T-helper 1 cell treated with Interleukin-12 subunit alpha and Interleukin-12 subunit beta and Interleukin-4 antibody, amounts not matched to agents 30 μg/mL and 1 μg/mL, for 36 hours (primary cell): ENCODE data around the gene SP9.

ENCODE experiments used
- H3K27ac Mint-ChIP-seq: one replicate; pipeline ENCODE4 v1.8.0; 2021; ENCODE audit warnings: mild to moderate bottlenecking, mixed read lengths
- H3K27me3 Mint-ChIP-seq: one replicate; pipeline ENCODE4 v1.8.0; 2021; ENCODE audit warnings: low read depth, mixed read lengths
- H3K36me3 Mint-ChIP-seq: one replicate; pipeline ENCODE4 v1.8.0; 2021; ENCODE audit warnings: low read depth, mixed read lengths
- H3K4me1 Mint-ChIP-seq: one replicate; pipeline ENCODE4 v1.8.0; 2021; ENCODE audit warnings: low read depth, mixed read lengths
- H3K4me3 Mint-ChIP-seq: one replicate; pipeline ENCODE4 v1.8.0; 2021; ENCODE audit warnings: mild to moderate bottlenecking, moderate library complexity, mixed read lengths
- H3K9me3 Mint-ChIP-seq: one replicate; pipeline ENCODE4 v1.8.0; 2021; ENCODE audit warnings: mixed read lengths

The SP9 gene

GRCh38 chr2:174334781-174335251 is at the start of gene SP9:
TSS of gene SP9 (plus strand) at chr2:174334954. CDS start at chr2:174335093, 139 bp downstream.
- H3K36me3 Mint-ChIP-seq: peaks cover 3% of the 10 kb centered on the region
- peak within 1 kb of the TSS; percentile 72 for H3K27ac Mint-ChIP-seq
- peaks cover 24% of the 10 kb centered on the region for H3K4me1 Mint-ChIP-seq
- peak within 1 kb of the TSS; percentile 66 for H3K4me3 Mint-ChIP-seq
- no peaks in the 10 kb centered on the region for H3K9me3 Mint-ChIP-seq
- peaks cover 81% of the 10 kb centered on the region for H3K27me3 Mint-ChIP-seq

GRCh38 chr2:174286172-174286571 is 48.6 kb upstream of the SP9 start:
- Mint-ChIP-seq H3K27me3 (peaks cover 41% of the 10 kb centered on the region), H3K27ac (no peak overlapping the region), H3K9me3 (peaks cover 3% of the 10 kb centered on the region), H3K4me1 (no peaks in the 10 kb centered on the region), H3K36me3 (no peaks in the 10 kb centered on the region), H3K4me3 (no peak overlapping the region)

GRCh38 chr2:174292908-174293307 is 41.8 kb upstream of the SP9 start:
- no peak overlapping the region for H3K4me3 Mint-ChIP-seq
- H3K27me3 Mint-ChIP-seq: peaks cover 28% of the 10 kb centered on the region

GRCh38 chr2:174300114-174300513 is 34.6 kb upstream of the SP9 start:
- no peaks in the 10 kb centered on the region for H3K36me3 Mint-ChIP-seq
- H3K27me3 Mint-ChIP-seq: peaks cover 16% of the 10 kb centered on the region
- no peak overlapping the region for H3K4me3 Mint-ChIP-seq
- H3K4me1 Mint-ChIP-seq: no peaks in the 10 kb centered on the region
- H3K9me3 Mint-ChIP-seq: no peaks in the 10 kb centered on the region
- no peak overlapping the region for H3K27ac Mint-ChIP-seq

More at GRCh38 chr2:174292908-174293307, 41.8 kb upstream of the SP9 start:
- Mint-ChIP-seq H3K4me1 (no peaks in the 10 kb centered on the region), H3K9me3 (peaks cover 4% of the 10 kb centered on the region), H3K36me3 (no peaks in the 10 kb centered on the region), H3K27ac (no peak overlapping the region)

GRCh38 chr2:174312581-174313234 is 22.0 kb upstream of the SP9 start:
- Mint-ChIP-seq H3K27me3 (peaks cover 49% of the 10 kb centered on the region), H3K36me3 (no peaks in the 10 kb centered on the region), H3K9me3 (no peaks in the 10 kb centered on the region), H3K4me3 (no peak overlapping the region), H3K4me1 (no peaks in the 10 kb centered on the region), H3K27ac (no peak overlapping the region)

- Mint-ChIP-seq H3K9me3 (no peaks in the 10 kb centered on the region), H3K4me3 (no peak overlapping the region), H3K36me3 (peaks cover 2% of the 10 kb centered on the region), H3K27ac (no peak overlapping the region), H3K27me3 (peaks cover 75% of the 10 kb centered on the region), H3K4me1 (peaks cover 7% of the 10 kb centered on the region)
Observed at GRCh38 chr2:174322149-174322548, 12.6 kb upstream of the SP9 start.

GRCh38 chr2:174322746-174323145 is 12.0 kb upstream of the SP9 start:
- Mint-ChIP-seq H3K27ac (no peak overlapping the region), H3K4me1 (peaks cover 13% of the 10 kb centered on the region), H3K9me3 (no peaks in the 10 kb centered on the region), H3K4me3 (no peak overlapping the region), H3K27me3 (peaks cover 81% of the 10 kb centered on the region), H3K36me3 (peaks cover 2% of the 10 kb centered on the region)

GRCh38 chr2:174324530-174324929 is 10.2 kb upstream of the SP9 start:
- Mint-ChIP-seq H3K9me3 (no peaks in the 10 kb centered on the region), H3K27me3 (peaks cover 86% of the 10 kb centered on the region), H3K27ac (no peak overlapping the region), H3K4me1 (peaks cover 18% of the 10 kb centered on the region), H3K36me3 (peaks cover 2% of the 10 kb centered on the region), H3K4me3 (no peak overlapping the region)

GRCh38 chr2:174325373-174326160 is 9.2 kb upstream of the SP9 start:
- Mint-ChIP-seq H3K27me3 (peaks cover 90% of the 10 kb centered on the region), H3K4me3 (peak overlapping the region; percentile 67), H3K9me3 (no peaks in the 10 kb centered on the region), H3K27ac (no peak overlapping the region), H3K36me3 (peaks cover 2% of the 10 kb centered on the region), H3K4me1 (peaks cover 18% of the 10 kb centered on the region)

GRCh38 chr2:174326161-174327020 is 8.4 kb upstream of the SP9 start:
- Mint-ChIP-seq H3K27ac (peak overlapping the region; percentile 28), H3K4me1 (peaks cover 18% of the 10 kb centered on the region)

GRCh38 chr2:174327021-174327840 is 7.5 kb upstream of the SP9 start:
- Mint-ChIP-seq H3K27ac (peak overlapping the region; percentile 60), H3K9me3 (no peaks in the 10 kb centered on the region), H3K27me3 (peaks cover 92% of the 10 kb centered on the region), H3K4me1 (peaks cover 20% of the 10 kb centered on the region), H3K36me3 (peaks cover 2% of the 10 kb centered on the region), H3K4me3 (peak overlapping the region; percentile 67)

More at GRCh38 chr2:174326161-174327020, 8.4 kb upstream of the SP9 start:
- peaks cover 92% of the 10 kb centered on the region for H3K27me3 Mint-ChIP-seq
- H3K9me3 Mint-ChIP-seq: no peaks in the 10 kb centered on the region
- peaks cover 2% of the 10 kb centered on the region for H3K36me3 Mint-ChIP-seq
- peak overlapping the region; percentile 67 for H3K4me3 Mint-ChIP-seq

GRCh38 chr2:174327841-174328113 is 7.0 kb upstream of the SP9 start:
- H3K27me3 Mint-ChIP-seq: peaks cover 92% of the 10 kb centered on the region
- H3K4me1 Mint-ChIP-seq: peaks cover 24% of the 10 kb centered on the region
- H3K9me3 Mint-ChIP-seq: no peaks in the 10 kb centered on the region
- peaks cover 3% of the 10 kb centered on the region for H3K36me3 Mint-ChIP-seq
- H3K4me3 Mint-ChIP-seq: peak overlapping the region; percentile 19
- no peak overlapping the region for H3K27ac Mint-ChIP-seq

GRCh38 chr2:174328114-174328960 is 6.4 kb upstream of the SP9 start:
- Mint-ChIP-seq H3K27ac (no peak overlapping the region), H3K27me3 (peaks cover 93% of the 10 kb centered on the region)

More at GRCh38 chr2:174328114-174328960, 6.4 kb upstream of the SP9 start:
- H3K4me1 Mint-ChIP-seq: peaks cover 28% of the 10 kb centered on the region
- H3K4me3 Mint-ChIP-seq: peak overlapping the region; percentile 19
- H3K9me3 Mint-ChIP-seq: no peaks in the 10 kb centered on the region
- peaks cover 4% of the 10 kb centered on the region for H3K36me3 Mint-ChIP-seq
